HL-60/S4 treated with retinoic acid at 250 ng/mL for 4 days and 3 days (cell line): ENCODE measurements around the gene LRRK2.
"Not testable (repeated sequence)": the region's sequence is repeated elsewhere in the genome, so short reads cannot be mapped to it uniquely, and the experiment has no call there.

Experiments used
- in situ Hi-C: fragments of 300-500 bp; cut with MboI; formaldehyde crosslinking; loops from 2 replicates; pipeline ENCODE4 v1.7.0; 2022; ENCODE audit warnings: low sequenced_read_pairs

Gene LRRK2

DNA sequence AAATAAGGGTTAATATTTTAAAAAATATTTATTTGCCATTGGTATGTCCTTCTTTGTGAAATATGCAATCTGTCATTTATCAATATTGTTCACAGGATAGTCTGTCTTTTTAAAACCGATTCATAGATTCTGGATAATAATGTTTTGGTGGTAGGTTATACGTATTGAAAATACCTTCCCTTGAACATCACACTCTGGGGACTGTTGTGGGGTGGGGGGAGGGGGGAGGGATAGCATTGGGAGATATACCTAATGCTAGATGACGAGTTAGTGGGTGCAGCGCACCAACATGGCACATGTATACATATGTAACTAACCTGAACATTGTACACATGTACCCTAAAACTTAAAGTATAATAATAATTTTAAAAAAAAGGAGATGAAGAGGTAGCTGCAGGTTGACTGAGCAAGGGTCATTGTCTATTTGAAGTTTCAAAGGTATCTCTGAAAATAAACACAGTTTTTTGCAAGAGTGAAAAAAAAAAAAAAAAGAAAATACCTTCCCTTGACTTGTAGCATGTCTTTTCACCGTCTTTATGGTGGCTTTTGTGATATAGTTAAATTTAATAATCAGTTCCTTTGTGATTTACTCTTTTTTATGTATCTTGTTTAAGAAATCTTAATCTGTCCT is 19.8 kb downstream of the LRRK2 start:
- in situ Hi-C loops, result not testable (repeated sequence)

DNA sequence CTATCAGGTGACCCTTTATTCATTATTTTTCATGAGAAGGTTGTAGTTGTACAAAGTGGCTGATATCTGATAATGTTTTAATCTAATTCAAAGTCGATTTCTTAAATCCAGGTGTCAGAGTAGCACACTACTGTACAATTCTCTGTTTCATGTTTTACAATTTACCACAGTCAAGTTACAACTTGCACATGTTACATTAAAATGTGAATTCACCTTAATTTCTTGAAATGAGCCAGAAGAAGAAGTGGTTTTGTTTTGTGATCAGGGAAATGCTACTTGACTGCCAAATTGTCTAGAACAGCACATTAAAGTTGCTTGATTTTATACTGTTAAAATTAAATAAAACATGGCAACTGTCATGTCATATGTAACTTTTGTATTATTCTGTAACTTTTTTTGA is 23.2 kb downstream of the LRRK2 start:
- in situ Hi-C loops, result no loop called here

DNA sequence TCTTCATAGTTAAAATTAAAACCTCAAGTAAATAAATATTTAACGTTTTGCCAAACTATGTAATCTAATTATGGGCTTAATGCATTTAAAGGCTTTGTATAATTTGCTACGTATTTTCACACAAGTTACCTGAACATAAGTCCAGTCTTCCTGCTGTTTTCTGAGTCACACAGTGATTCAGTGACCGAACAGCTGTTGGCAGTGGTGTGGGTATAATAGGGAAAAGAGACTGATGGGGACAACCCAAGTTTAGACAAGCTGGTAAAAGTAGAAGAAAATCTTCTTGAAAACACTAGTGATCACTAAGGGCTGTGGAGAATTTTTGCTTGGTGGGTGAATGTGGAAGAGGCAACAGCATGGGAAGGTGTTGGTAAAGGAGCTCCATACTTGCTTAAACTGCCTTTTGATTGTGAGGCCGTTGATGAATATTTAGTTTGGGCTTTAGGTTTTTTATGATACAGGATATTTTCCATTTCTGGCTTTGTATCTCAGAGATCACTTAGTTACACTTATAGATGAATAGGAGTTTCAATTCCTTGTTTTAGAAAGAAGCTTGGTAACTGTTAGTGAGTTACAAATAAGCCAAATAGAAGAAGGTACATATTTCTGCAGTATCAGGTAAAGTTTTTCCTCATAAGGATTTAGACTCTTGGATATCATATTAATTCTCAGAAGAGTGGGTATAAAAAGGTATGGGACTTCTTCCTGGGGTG is 23.9 kb downstream of the LRRK2 start:
- in situ Hi-C loops, result no loop called here

DNA sequence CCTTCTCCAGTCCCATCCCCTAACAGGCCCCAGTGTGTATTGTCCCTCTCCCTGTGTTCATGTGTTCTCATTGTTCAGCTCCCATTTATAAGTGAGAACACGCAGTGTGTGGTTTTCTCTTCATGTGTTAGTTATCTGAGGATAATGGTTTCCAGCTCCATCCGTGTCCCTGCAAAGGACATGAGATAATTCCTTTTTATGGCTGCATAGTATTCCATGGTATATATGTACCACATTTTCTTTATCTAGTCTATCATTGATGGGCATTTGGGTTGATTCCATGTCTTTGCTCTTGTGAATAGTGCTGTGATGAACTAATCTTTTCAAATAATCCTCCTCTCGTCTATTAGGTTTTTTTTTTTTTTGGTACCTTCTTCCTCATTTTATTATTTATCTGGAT is 25.9 kb downstream of the LRRK2 start:
- in situ Hi-C loops, result not testable (repeated sequence)

DNA sequence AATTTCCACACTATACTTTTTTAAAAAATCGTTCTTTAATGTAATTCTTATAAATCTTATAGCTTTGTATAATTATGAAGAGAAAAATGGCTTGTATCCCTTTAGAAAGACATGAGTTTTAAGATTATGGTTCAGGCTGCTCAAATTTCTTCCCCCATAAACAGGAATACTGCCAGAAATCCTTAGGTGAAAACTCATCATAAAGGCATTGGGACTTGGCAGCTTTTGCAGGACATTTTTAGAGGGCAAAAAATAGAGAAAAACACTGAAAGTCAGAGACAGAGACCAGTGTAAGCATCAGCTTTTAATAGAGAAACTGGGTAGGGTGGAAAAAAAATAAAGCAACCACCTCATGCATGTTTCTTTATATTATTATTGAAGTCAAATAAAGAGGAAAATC is 29.1 kb downstream of the LRRK2 start:
- in situ Hi-C loops, result no loop called here

DNA sequence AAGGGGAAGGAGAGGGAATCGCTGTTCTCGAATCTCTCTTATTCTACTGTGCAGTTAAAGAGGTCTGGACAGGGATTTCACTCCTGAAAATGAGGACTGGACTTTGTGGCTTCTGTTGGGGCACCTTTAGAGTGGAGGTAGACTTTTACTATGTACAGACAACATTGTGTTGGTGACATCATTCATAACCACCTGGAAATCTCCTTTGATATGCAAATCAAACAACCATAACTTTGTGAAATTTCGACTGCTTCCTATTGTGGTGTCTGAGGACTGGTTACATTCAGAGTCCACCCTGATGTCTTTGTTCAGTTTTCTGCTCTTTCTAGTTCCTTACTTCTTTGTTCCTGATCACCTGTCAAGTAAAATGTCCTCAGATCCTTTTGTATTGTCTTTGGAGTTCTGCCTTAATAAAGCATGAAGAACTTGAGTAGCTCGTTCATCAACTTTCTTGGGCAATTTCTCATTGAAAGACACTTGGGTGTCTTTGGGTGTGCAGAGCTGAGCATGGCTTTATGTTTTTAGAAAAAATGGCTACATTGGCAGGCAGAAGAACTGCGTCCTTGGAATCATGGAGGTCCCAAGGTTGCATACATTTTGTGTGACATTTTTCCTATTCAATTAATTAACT is 29.8 kb downstream of the LRRK2 start:
- in situ Hi-C loops, result no loop called here

DNA sequence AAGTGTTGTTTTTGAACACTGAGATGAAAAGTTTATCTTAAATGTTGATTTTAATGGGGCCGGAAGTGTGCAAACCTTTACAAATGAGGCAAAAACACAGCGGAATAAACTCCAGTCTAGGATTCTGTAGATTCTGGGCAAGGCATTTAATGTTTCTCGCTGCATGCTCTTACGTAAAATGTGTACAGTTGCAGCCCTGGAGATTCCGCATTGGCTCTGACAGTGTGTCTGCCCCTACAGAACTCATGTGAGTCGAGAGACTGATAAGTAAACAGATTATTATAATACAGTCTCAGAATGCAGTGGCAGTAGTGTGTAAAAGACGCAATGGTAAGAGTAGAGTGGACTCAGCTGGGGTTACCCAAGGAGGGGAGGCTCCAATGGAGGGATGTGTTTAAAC is 33.6 kb downstream of the LRRK2 start:
- in situ Hi-C loops, result no loop called here

DNA sequence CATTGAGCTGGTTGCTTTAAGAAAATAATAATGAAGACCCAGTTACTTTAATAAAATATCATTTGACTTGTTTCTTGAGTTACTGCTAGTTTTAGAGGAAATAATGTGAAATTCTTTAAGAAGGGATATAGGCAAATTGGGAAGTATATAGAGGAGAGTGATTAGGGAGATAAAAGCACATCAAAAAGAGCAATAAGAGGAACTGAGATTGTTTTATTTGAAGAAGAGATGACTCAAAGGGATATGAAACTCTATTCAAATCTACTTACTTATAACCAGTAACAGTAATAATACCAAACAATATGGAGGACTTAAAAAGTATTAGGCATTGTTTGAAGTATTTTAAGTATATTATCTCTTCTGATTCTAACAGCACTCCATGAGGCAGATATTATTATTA is 37.1 kb downstream of the LRRK2 start:
- in situ Hi-C loops, result no loop called here

DNA sequence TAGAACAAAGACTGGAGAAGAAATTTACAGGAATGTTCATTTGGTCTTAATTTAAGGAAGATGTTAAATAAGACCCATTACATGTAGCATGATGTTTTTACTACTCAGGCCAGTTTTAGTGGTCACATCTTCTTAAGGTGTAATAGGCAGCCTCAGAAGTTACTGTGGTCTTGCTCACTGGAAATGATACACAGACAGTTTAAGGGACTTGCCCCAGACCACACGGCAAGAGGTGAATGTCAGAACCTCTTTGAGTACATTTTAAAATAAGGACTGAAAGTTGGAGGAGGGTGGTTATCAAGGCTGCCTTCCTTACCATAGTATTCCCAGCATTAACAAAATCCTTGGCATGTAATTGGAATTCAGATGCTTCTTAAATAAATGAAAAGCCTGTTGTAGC is 37.9 kb downstream of the LRRK2 start:
- in situ Hi-C loops, result no loop called here

DNA sequence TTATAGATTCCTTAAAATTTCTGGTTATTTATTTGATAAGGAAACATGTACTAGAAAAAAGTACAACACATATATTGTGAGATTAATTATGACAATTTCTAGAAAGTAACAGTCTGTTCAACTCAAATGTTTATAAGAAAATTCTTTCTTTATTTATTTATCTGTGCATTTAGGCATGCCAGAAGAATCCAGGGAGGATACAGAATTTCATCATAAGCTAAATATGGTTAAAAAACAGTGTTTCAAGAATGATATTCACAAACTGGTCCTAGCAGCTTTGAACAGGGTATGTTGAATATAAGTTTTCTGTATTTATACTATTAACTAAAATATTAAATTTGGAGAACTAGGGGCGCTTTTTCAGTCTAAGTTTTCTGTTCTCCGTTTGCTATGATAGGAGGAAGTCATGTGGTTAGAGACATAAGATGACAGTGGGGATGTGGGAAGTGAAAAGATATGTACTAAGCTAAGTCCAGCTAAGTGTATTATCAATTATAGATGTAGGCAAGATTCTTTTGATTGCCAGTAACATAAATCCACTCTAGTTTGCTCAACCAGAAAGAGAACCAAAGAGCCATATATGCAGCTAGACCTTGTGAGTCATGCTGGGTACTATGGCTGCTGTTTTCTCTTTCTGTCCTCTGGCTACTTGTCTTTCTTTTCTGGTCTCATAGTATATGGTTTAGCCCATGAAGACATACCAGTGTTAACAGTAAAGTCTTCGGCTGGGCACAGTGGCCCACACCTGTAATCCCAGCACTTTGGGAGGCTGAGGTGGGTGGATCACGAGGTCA is 39.0 kb downstream of the LRRK2 start:
- in situ Hi-C loops, result no loop called here

DNA sequence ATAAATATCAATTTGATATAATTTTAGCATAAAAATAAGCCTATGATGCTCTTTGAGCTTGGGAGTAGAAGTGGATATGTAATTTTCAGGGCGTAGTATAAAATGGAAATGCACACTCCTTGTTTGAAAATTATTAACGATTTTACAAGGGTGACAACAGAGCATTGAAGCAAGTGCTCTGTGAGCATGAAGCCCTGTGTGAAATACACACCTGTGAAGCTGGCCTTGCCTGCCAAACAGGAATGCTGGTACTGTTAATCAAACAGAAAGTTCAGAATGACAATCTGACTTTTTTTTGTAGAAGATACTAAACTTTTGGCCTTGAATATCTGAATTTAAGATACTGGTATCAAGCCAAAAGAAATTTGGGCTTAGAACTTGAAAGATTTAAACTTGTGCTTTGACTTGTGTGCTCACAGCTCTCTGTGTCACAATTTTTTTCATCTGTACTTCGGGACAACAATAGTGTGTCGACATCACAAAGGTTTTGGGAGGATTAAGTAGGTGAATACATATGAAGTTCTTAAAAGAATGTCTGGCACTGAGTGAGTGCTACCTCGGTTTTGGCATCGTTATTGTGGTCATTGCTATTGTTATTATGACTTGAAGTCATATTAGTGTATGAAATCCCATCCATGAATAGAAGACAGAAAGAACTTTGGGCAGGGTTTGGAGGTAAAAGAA is 47.3 kb downstream of the LRRK2 start:
- in situ Hi-C loops, result no loop called here

DNA sequence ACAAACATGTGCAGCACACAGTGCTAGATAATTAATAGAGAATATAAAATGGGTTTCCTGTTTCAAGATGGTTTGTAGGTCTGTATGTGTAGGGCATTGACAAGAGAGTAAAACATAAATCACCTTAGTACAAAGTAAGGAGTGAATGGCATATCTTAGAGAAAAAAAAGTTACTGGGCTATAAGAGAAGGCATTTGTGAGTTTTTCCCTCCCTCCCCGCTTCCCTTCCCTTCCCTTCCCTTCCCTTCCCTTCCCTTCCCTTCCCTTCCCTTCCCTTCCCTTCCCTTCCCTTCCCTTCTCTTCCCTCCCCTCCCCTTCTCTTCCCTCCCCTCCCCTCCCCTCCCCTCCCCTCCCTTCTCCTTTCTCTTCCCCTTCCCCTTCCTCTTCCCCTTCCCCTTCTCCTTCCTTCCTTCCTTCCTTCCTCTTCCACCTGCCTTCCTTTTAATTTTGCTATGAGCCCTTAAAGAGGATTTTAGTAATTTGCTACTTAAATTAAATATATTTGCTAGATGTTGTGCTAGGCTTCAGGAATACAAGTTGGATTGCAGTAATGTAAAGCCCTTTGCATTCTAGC is 57.1 kb downstream of the LRRK2 start:
- in situ Hi-C loops, result no loop called here

DNA sequence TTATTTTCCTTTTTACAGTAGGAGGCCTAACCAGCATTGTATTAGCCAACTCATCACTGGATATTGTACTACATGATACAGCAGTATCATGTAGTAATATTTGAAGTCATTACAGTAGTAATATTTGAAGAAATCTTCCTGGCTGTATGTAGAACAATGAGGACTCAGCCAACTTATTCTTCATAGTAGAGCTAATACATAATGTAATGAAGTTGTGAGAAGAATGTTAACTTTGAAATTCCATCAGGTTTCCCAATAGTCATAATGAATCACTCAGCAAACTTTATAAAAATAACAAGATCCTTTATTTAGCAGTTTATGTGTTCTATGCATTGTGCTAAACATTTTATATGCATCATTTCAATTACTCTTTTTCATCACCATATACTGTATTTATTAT is 61.8 kb downstream of the LRRK2 start:
- in situ Hi-C loops, result no loop called here

DNA sequence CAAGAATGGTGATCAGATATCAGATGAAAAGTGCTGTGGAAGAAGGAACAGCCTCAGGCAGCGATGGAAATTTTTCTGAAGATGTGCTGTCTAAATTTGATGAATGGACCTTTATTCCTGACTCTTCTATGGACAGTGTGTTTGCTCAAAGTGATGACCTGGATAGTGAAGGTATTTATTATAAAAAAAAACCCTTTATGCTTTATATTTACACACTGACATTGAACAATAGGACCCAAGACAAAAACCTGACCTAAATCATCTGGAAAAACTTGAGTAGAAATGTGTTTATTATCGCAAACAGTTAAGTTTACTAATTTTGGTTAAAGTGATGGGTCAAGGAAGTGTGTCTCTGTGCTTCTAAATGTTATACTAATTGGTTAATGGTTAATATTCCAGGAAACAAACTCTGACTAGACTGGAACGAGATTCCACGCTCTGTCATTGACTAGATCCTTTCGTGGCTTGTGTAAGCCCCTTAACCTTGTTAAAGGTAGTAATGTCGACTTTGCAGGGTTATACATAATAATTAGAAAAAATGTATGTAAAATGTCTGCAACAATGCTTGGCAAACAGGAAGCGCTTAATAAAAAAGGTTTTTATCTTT is 62.7 kb downstream of the LRRK2 start:
- in situ Hi-C loops, result no loop called here

DNA sequence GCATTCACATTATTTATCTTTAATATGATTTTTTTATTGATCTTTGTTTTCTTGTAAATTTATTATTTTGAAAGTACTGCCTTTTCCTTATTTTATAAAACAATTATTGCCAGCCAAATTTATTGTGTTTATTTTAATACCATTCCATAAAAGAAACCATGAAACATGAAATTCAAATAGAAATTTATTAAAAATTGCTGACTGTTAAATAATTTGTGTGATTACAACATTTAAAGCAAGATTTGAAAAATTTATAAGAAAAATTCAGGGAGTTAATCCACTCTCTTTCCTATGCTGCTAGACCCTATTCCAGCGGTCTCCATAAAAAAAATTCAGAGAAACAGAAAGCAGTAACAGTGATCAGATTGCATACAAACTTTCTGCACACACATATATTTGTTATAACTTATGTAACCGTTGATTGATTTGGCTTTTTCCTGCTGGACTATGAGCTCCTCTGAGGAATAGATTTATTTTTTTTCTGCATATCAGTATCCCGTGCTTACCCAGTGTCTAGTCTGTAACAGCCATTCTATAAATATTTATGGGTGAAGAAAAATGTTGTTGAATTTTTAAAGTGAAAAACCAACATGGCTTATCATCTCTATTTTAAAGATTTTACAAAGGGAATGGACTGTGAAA is 68.1 kb downstream of the LRRK2 start:
- in situ Hi-C loops, result no loop called here

DNA sequence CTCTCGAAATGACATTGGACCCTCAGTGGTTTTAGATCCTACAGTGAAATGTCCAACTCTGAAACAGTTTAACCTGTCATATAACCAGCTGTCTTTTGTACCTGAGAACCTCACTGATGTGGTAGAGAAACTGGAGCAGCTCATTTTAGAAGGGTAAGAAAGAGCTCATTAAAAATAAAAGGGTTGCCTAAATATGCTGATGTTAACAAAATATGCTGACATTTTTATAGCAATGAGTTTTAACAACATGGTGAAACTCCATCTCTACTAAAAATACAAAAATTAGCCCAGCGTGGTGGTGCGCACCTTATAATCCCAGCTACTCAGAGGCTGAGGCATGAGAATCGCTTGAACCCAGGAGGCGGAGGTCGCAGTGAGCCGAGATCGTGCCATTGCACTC is 73.5 kb downstream of the LRRK2 start:
- in situ Hi-C loops, result no loop called here

DNA sequence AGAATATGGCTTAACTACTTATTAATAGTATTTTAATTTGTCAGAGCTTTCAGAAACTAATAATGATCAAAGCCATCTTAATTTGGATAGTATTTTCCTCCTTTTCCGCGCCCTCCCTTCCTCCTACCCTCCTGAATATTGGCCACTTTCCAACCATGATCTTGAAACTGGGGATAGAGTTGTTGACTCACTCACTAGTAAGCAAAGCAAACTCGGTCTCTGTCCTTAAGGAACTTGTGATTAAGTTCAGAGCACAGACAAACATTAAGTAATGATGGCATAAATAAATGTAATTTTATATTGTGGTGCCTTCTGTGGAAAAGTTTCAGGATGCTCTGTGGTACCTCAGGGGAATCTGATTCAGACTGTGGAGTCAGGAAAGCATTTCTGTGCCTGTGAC is 75.7 kb downstream of the LRRK2 start:
- in situ Hi-C loops, result loop anchor here (25.0 kb wide), 3 partner anchors 138 to 538 kb away; no protein-coding TSS in a partner anchor

DNA sequence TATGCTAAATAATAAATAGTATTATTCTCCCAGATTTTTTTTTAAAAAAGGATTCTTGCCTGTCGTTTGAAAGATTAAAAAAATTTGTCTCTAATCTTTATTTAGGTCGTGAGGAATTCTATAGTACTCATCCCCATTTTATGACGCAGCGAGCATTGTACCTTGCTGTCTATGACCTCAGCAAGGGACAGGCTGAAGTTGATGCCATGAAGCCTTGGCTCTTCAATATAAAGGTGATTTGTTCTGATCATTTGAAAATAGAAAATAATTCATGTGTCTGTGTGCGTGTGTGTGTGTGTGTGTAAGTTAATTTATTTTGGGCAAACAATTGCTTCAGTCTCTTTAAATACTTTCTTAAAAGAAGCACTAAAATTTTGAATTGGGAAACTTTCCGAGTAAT is 84.2 kb downstream of the LRRK2 start:
- in situ Hi-C loops, result loop anchor here (25.0 kb wide), 3 partner anchors 147 to 547 kb away; no protein-coding TSS in a partner anchor

DNA sequence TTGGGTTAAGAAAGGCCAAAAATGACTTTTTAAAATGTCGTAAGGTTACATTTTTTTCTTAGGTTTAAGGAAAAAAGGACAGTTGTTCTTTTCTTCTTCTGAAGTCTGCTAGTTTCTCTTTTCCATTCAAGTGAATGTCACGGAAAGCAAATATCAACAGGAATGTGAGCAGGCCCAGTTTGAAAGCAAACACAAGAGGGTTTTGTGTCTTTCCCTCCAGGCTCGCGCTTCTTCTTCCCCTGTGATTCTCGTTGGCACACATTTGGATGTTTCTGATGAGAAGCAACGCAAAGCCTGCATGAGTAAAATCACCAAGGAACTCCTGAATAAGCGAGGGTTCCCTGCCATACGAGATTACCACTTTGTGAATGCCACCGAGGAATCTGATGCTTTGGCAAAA is 85.4 kb downstream of the LRRK2 start:
- in situ Hi-C loops, result loop anchor here (25.0 kb wide), 3 partner anchors 148 to 548 kb away; no protein-coding TSS in a partner anchor
